Measurements from ENCODE around the gene MYH10. TPM values are rescaled to one million over a fixed set of nuclear protein-coding genes. Genes with fewer than 3 reads are reported as not detected.

Gene MYH10
- total RNA-seq, 1 donor from 2014 or later, result 142 TPM

GRCh38 chr17:8442310-8442709 is 188.2 kb downstream of the MYH10 start:
- no peak for DNase-seq

DNA sequence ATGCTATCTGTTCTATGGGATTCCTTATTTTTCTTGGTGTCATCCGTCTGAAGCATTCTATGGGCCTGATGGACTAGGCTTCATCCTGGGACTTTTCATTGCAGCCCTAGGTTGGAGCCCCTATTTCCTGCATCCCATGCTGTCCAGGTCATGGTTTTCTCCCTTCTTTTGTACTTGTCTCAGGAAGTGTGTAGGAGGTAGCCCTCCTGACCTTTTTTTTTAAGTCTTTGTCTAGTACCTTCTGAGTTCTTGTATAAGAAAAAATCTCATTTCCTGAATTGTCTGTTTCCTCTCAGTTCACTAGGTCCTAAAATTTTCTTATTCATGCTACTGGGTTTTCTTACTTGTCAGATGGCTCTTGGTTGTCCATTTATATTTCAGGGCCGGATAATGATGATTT is 188.8 kb downstream of the MYH10 start:
- DNase-seq, result no peak

GRCh38 chr17:8439681-8440080 is 190.8 kb downstream of the MYH10 start:
- DNase-seq, result no peak

DNA sequence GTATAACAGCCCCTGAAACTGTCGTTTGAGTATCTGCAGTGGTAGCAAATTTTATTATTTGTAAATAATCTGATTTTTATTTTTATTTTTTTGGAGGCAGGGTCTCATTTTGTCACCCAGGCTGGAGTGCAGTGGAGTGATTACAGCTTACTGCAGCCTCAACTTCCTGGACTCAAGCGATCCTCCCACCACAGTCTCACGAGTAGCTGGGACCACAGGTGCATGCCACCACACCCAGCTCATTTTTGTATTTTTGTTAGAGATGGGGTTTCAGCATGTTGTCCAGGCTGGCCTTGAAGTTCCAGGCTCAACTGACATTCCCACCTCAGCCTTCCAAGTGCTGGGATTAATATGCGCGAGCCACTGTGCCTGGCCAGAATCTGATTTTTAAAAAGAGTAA is 192.1 kb downstream of the MYH10 start:
- no peak for DNase-seq

GRCh38 chr17:8436844-8437171 is 193.7 kb downstream of the MYH10 start:
- no peak for DNase-seq

GRCh38 chr17:8436169-8436843 is 194.2 kb downstream of the MYH10 start:
- no peak for DNase-seq

DNA sequence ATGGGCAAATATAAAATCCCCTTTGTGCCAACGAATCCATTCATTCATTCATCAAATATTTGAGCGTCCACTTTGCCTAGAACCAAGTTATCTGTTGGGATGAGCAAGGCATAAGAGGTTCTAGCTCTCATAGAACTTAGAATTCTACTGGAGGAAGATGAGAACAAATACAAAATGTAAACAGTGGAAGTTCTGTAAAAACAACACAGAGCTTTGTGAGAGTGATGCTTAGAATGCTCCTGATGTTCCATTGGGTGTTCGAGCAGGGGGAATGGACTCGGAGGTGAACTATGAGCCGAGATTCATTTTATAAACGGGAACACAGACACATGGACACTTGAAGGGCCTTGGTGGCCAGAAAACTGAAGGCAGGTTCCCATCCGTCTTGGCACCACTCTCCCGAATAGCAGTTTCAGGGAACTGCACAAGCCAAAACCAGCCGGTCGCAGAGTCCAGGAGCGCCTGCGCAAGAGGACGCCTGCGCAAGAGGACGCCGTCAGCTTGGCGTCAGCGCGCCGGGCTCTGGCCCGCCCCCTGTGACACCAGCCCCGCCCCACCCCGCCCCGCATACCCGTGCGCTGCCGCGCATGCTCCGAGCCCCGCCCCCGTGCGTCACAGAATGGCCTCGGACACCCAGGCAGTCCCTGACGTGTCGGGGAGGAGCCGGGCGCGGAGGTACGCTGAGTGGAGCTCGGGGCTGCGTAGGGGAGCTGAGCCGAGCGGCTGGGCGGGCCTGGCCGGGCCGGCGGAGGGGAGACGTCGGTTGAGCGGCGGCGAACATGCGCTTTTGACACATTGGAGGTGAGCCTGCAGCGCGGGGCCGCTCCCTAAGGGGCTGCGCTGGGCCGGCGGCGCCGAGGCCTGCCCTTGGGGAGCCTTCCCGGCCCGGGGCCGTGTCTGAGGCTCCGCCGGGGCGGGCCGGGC is 195.0 kb downstream of the MYH10 start, which contains the start of gene NDEL1:
TSS of gene NDEL1 (plus strand) at position 640 of the 924 bp plus-strand sequence. CDS start 8,388 bp downstream, outside the sequence.
- peak; percentile 98 for DNase-seq

DNA sequence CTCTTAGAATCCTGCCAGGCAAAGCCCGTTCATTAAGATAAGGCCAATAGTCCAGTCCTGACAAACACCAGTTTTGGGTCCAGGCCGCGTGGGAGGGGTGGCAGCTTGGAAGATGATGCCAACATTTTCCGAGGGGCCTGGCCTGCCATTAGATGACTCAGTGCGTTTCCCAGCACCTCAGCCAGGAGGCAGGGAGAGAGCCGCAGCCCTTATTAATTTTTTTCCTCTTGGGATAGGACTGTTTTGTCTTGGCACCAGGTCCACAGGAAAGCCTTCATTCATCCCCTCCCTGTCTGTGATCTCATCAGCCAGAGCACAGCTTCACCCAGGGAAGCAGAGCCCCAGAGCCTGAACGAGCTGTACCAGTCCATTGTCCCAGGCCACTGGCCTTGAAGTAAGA is 199.6 kb downstream of the MYH10 start:
- DNase-seq, result no peak

- DNase-seq, result no peak
Measured at GRCh38 chr17:8426802-8427201, 203.7 kb downstream of the MYH10 start.

- DNase-seq, result no peak
Measured at GRCh38 chr17:8426094-8426720, 204.3 kb downstream of the MYH10 start.

Small RNA genes lying within 50 kb of the gene (small RNA-seq; reads per million reads assigned to genes)
- gene RNU7-43P, result not detected

Other genes starting within 250 kb of the MYH10 start
- gene RPL26, start 247.5 kb downstream of the MYH10 start, total RNA-seq, result 3,834 TPM
- not detected for gene RNF222, start 232.9 kb downstream of the MYH10 start, total RNA-seq
- gene NDEL1, start 194.8 kb downstream of the MYH10 start, total RNA-seq, result 47.7 TPM
- not detected for gene CCDC42, start 114.1 kb upstream of the MYH10 start, total RNA-seq
- not detected for gene SPDYE4, start 127.8 kb upstream of the MYH10 start, total RNA-seq
- 0.16 TPM for gene MFSD6L, start 168.6 kb upstream of the MYH10 start, total RNA-seq
- gene PIK3R6, start 236.9 kb upstream of the MYH10 start, total RNA-seq, result 0.47 TPM